ENCODE measurements around the gene RPS25. TPM values are rescaled to one million over a fixed set of nuclear protein-coding genes. Genes with fewer than 3 reads are reported as not detected.

The RPS25 gene
- polyA plus RNA-seq, 1 experiment: 351 TPM

DNA sequence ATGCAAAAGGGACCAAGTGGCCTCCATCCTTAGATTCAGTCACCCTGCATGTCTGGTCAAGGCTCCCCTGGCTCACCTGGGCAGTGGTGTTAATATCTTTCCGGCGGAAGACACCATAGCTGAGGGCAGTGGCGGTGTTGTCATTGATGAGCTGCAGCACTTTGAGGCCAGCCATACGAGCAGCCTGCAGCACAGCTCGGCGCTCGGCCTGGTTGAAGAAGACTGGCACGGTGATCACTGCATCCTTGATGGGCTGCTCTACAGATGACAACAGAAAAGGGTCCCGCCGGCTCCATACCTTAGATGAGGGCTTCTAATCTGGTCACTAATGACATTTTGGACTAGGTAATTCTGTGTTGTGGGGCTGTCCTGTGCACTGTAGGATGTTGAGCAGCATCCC is 36.3 kb upstream of the RPS25 start:
- no peaks in the 10 kb centered on the region for H3K27me3 ChIP-seq (ENCODE audit: control insufficient read depth, insufficient read depth, low read length)
- POLR2A ChIA-PET: no interaction called here
- H3K4me3 ChIP-seq (ENCODE audit: low read depth, low read length): no peak overlapping the region
- CTCF ChIA-PET: no interaction called here
- H3K36me3 ChIP-seq (ENCODE audit: control insufficient read depth, insufficient read depth, low read length): peaks cover 35% of the 10 kb centered on the region
- no peak for DNase-seq (ENCODE audit: low read depth)
- TF ChIP-seq, protein P1, sequence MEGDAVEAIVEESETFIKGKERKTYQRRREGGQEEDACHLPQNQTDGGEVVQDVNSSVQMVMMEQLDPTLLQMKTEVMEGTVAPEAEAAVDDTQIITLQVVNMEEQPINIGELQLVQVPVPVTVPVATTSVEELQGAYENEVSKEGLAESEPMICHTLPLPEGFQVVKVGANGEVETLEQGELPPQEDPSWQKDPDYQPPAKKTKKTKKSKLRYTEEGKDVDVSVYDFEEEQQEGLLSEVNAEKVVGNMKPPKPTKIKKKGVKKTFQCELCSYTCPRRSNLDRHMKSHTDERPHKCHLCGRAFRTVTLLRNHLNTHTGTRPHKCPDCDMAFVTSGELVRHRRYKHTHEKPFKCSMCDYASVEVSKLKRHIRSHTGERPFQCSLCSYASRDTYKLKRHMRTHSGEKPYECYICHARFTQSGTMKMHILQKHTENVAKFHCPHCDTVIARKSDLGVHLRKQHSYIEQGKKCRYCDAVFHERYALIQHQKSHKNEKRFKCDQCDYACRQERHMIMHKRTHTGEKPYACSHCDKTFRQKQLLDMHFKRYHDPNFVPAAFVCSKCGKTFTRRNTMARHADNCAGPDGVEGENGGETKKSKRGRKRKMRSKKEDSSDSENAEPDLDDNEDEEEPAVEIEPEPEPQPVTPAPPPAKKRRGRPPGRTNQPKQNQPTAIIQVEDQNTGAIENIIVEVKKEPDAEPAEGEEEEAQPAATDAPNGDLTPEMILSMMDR (IDR thresholded peaks at IDR 0.05; ENCODE audit: insufficient read depth, low read depth, low read length): no peak

DNA sequence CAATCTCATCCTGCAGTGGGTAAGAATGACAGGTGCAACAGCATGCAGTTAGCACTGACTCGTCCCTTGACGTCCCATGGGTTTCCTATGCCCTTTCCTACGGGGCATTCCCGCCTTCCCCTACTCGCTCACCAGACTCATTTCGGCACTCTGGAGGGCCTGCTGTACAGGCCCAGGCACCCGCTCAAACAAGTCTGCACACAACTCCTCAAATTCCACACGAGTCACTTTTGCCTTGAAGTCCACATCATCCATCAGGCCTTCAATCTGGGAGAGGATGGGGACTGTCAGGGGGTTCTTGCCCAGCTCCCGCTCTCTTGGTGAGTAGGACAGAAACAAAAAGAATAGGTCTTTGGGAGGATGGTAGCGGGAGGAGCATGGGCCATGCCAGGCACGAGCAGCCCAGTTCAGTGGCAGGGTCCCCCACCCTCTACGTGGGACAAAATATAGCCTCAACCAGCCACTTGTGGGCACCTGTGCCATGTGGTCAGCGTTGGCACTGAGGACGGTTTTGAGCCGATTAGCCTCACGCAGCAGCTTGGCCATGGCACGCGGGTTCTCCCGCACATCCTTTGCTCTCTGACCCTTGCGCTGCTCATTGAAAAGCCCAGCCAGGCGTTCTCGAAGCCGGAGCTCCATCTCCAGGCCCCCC is 34.1 kb upstream of the RPS25 start:
- DNase-seq (ENCODE audit: low read depth): no peak
- CTCF ChIA-PET: no interaction called here
- TF ChIP-seq, protein P1 (IDR thresholded peaks at IDR 0.05; ENCODE audit: insufficient read depth, low read depth, low read length): no peak
- Histone ChIP-seq H3K4me3 (ENCODE audit: low read depth, low read length) (no peak overlapping the region), H3K36me3 (ENCODE audit: control insufficient read depth, insufficient read depth, low read length) (peaks cover 54% of the 10 kb centered on the region), H3K27me3 (ENCODE audit: control insufficient read depth, insufficient read depth, low read length) (no peaks in the 10 kb centered on the region)
- POLR2A ChIA-PET: no interaction called here

DNA sequence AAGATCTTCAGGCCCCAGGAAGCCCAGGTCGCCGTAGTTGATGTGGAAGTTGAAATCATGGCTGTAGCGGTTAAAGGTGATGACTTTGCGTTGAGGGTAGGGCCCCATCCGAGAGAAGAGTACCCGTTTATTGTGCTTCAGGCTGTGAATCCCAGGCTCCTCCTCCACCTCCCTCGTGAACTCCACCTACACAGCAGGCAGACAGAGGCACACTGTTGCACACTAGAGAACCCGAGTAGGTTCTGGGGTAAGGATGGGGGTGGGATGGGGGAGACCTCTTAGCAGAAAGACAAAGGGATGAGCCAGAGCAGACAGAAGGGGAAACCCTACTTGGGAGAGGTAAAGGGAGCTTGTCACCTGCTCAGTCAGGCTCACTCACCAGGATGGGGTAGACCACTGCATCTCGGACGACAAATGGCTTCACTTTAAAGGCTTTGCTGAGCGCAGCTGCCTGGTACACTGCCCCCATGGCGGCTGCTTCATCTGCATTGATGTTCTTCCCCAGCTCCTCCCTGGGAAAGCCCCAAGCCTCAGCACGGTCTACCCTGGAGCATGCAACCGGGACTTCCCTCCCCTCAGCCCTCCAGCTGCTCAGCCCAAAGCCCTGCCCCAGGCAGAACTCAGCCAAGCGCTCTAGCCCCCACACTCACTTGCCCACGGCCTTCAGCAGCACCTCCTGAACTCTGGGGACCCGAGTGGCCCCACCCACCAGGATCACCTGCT is 33.5 kb upstream of the RPS25 start:
- CTCF ChIA-PET: interaction anchor here (1.4 kb wide), 1 partner anchor 9 kb away, joined by 5 read pairs; no protein-coding TSS in a partner anchor
- Histone ChIP-seq H3K36me3 (ENCODE audit: control insufficient read depth, insufficient read depth, low read length) (peaks cover 56% of the 10 kb centered on the region), H3K4me3 (ENCODE audit: low read depth, low read length) (no peak overlapping the region), H3K27me3 (ENCODE audit: control insufficient read depth, insufficient read depth, low read length) (no peaks in the 10 kb centered on the region)
- TF ChIP-seq, protein P1 (IDR thresholded peaks at IDR 0.05; ENCODE audit: insufficient read depth, low read depth, low read length): no peak
- POLR2A ChIA-PET: interaction anchor here (0.6 kb wide), 1 partner anchor 34 kb away, joined by 3 read pairs; no protein-coding TSS in a partner anchor
- no peak for DNase-seq (ENCODE audit: low read depth)

GRCh38 chr11:119049081-119049480 is 30.9 kb upstream of the RPS25 start:
- H3K4me3 ChIP-seq (ENCODE audit: low read depth, low read length): no peak overlapping the region
- ChIA-PET POLR2A (no interaction called here), CTCF (interaction anchor here (2.3 kb wide), 1 partner anchor 17 kb away, joined by 7 read pairs; no protein-coding TSS in a partner anchor)
- no peaks in the 10 kb centered on the region for H3K27me3 ChIP-seq (ENCODE audit: control insufficient read depth, insufficient read depth, low read length)
- TF ChIP-seq, protein P1 (IDR thresholded peaks at IDR 0.05; ENCODE audit: insufficient read depth, low read depth, low read length): no peak
- H3K36me3 ChIP-seq (ENCODE audit: control insufficient read depth, insufficient read depth, low read length): peaks cover 62% of the 10 kb centered on the region
- no peak for DNase-seq (ENCODE audit: low read depth)

DNA sequence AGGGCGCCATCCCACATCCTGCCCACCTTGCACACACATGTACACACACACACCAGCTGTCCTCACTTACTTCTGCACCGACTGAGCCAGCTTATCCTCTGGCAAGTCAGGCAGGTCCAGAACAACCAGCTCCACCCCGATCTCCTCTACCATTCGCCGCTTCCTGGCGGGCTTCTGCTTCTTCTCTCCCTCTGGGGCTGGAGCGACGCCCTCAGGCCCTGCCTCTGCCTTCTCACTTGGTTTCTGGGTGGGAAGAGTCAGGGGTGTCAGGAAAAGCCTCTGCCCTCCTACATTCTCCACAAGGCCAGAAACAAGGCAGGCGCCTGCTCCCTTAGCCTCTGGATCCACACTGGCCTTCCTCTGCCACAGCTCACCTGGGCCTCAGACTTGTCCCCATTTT is 30.5 kb upstream of the RPS25 start:
- no peak for DNase-seq (ENCODE audit: low read depth)
- Histone ChIP-seq H3K27me3 (ENCODE audit: control insufficient read depth, insufficient read depth, low read length) (no peaks in the 10 kb centered on the region), H3K4me3 (ENCODE audit: low read depth, low read length) (no peak overlapping the region), H3K36me3 (ENCODE audit: control insufficient read depth, insufficient read depth, low read length) (peaks cover 59% of the 10 kb centered on the region)
- POLR2A ChIA-PET: no interaction called here
- CTCF ChIA-PET: interaction anchor here (2.3 kb wide), 1 partner anchor 17 kb away, joined by 7 read pairs; no protein-coding TSS in a partner anchor
- TF ChIP-seq, protein P1 (IDR thresholded peaks at IDR 0.05; ENCODE audit: insufficient read depth, low read depth, low read length): no peak

Measured in BJ (cell line).